Testis (tissue), 2 donors: Measurements from ENCODE around the gene GRK1.

Experiments
- CTCF ChIP-seq, 3 experiments: fragments of 450-650 bp in 2 of 3; fragments of 200-600 bp in 1 of 3; sonication (generic) in 1 of 3; IDR thresholded peaks; one replicate each; pipeline ENCODE4 v1.5.1; 2016 to 2019; ENCODE audit warnings: antibody characterized with exemption in 3 of 3, mild to moderate bottlenecking in 2 of 3, moderate library complexity in 1 of 3
- POLR2A ChIP-seq: fragments of 450-650 bp; IDR thresholded peaks from one replicate; pipeline ENCODE4 v1.6.1; 2017; ENCODE audit warnings: antibody characterized with exemption, mild to moderate bottlenecking, moderate library complexity

DNA sequence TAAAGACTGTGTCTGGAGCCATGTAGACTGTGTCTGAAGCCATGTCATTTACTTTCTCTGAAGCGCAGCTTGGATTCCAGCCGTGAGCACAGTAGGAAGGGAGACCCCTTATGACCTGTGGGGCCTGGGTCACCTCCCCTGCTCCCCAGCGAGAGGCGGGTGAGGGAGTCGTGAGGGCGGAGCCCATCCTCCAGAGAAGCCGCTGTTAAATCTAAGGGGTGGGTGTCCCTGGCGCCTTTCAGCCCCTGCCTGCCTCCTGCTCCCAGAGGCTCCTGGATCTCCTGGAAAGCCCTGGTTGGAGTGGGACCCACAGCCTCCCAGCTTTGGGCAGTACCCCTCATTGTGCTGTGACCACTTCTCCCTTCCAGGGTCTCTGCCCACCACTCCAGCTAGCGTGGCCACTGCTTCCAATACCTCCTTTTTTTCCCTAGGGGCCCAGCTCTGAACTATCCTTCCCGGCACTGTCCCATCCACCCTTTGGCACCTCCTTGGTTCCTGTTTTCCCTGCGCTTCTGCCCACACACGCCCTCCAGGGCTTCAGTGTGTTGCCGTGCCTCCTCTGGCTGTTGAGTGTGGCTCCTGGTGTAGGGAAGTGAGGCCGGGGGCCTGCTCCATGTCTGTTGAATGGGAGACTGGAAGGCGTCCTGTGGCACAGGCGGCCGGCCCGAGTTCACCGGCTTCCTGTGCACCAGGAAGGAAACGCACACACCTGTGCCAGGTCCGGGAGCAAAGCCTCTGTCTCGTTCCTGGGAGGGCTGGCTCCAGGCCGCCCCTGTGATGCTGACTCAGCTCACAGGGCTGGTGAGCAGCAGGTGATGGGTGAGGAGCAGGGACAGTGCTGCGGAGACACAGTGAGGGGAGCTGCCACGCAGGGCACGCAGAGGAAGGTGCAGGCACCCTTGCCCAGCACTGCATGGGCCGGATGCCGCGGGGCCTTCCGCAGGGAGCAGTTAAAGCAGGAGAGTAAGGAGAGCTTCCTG lies 38.4 kb upstream of the GRK1 start:
- no peak for TF ChIP-seq CTCF (IDR thresholded peaks at IDR 0.05)
- TF ChIP-seq POLR2A, result no peak
